ENCODE measurements around the gene RAB11B.
"Not testable (repeated sequence)": the region's sequence is repeated elsewhere in the genome, so short reads cannot be mapped to it uniquely, and the experiment has no call there.

Gene RAB11B

GRCh38 chr19:8393871-8394250 lies 3.7 kb downstream of the RAB11B start:
- DNase-seq (ENCODE audit: low read depth) = no peak

DNA sequence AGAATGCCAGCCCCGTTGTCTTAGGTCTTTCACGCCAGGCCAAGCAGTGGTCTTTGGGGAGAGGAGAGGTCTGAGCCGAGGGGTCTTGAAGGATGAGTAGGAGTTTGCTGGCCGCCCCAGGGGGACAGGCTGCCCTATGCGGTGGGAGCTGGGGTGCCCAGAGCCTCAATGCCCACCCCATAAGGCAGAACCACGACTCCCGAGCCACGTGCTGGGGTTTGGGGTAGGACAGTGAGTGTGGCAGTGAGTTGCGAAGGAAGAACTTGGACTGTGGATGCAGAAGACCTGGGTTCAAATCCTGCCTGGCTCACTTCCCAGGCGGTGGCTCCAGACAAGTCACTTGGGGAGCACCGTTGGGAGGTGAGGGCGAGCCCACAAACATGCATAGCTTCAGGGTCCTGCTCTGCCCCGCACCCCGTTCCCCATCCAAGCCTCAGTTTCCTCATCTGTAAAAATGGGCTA lies 5.5 kb downstream of the RAB11B start:
- DNase-seq (ENCODE audit: low read depth) = no peak

DNA sequence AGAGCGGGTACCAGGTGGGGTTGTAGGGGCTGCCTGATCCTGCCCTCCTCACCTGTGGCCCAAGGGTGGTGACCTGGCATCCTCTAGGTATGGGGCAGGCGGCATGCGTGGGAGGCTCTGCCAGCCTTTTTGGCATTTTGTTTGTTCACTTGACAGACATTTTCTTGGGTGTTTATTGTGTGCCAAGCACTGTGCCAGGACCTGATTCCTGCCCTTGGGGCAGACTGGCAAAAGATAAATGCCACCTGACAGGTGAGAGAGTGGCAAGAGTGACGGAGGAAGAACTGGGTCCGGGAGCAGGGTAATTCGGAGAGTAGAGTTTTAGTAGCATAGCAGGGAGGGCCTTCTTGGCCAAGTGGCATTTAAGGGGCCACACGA lies 6.0 kb downstream of the RAB11B start:
- DNase-seq (ENCODE audit: low read depth) = no peak

DNA sequence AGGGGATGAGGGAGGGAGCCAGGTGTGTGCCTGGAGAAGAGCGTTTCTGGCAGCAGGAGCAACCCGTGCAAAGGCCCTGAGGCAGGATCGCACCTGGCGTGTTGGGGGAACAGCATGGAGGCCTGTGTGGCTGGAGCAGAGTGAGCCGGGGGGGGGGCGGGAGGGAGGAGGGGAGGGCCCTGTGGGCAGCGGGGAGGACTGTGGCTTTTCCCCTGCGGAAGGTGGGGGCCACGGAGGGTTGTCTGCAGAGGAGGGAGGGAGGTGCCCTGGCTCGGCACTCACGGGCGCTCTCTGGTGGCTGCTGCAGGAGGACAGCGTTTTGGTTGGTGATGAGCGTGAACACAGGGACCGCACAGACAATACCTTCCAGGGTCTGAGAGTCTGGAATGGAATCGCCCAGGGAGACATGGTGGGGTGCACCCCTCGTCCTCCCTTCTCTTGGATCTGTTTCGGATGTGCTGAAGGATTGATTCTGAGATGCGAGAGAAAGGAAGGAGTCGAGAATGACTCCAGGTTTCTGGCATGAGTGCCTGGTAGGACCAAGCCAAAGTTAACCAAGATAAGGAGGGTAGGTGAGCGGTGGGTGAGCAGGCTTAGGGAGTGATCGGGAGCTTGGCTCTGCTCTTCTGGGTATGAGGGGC lies 6.5 kb downstream of the RAB11B start:
- DNase-seq (ENCODE audit: low read depth) = peak; percentile 65

GRCh38 chr19:8397271-8397670 lies 7.1 kb downstream of the RAB11B start:
- no peak for DNase-seq (ENCODE audit: low read depth)

GRCh38 chr19:8397746-8398310 lies 7.7 kb downstream of the RAB11B start:
- no peak for DNase-seq (ENCODE audit: low read depth)

DNA sequence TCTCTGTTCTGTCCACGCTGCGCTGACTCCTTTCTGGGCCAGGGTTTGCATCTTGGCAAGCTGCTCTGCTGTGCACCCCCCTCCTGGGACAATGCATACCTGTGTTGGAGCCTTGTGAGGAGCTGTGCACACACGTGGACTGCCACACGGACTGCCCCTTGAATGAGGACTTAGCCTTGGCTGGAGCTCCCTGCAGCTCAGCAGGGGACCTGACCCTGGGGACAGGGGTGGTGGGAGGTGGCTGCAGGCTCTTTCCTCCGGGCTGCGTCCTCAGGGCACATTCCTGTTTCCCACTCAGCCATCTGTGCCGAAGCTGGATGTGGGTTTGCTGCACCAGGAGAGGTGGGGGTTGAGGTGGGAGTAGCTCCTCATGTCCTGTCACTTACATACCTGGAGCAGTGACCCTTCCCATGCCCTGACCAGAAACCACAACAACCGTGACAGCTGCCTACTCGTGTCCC lies 8.2 kb downstream of the RAB11B start:
- DNase-seq (ENCODE audit: low read depth) = no peak

DNA sequence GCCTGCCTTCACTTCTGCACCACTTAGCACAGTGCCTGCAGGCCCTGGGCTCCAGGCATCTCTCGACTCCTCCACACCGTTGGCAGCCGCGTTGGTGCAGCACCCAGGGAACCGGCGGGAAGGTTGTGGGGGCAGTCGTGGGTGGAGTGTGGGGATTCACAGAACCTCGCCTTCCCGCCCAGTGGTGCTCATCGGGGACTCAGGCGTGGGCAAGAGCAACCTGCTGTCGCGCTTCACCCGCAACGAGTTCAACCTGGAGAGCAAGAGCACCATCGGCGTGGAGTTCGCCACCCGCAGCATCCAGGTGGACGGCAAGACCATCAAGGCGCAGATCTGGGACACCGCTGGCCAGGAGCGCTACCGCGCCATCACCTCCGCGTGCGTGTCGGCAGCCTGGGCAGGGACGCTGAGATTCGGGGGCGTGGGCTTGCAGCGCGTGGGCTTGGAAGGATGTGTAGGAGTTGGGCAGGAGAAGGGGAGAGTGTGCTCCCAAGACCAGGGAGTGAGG lies 9.6 kb downstream of the RAB11B start:
- no peak for DNase-seq (ENCODE audit: low read depth)

GRCh38 chr19:8401981-8402411 lies 11.8 kb downstream of the RAB11B start:
- DNase-seq (ENCODE audit: low read depth) = no peak

- no peak for DNase-seq (ENCODE audit: low read depth)
Measured at GRCh38 chr19:8403098-8403819, 13.1 kb downstream of the RAB11B start.

DNA sequence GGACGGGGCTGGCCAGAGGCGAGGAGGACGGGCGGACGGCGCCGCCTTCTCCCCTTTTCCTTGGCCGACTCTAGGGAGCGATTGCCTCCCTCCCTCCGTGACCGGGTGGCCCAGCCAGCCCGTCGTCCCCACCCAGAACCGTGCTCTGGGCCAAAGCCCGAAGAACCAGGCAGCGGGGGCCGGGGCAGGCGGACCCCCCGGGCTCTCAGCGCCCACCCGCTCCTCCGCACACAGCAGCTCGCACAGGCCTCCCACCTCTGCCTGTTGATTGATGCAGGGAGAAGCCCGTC lies 13.6 kb downstream of the RAB11B start:
- DNase-seq (ENCODE audit: low read depth) = no peak

GRCh38 chr19:8404391-8405151 lies 14.4 kb downstream of the RAB11B start:
- DNase-seq (ENCODE audit: low read depth) = no peak

GRCh38 chr19:8410718-8411117 lies 20.6 kb downstream of the RAB11B start:
- DNase-seq (ENCODE audit: low read depth) = not testable (repeated sequence)

GRCh38 chr19:8412783-8413628 lies 22.8 kb downstream of the RAB11B start, which contains the start of gene MARCHF2:
TSS of gene MARCHF2 (plus strand) at chr19:8413305. CDS start at chr19:8421841, 8,536 bp downstream.
- DNase-seq (ENCODE audit: low read depth) = peak; percentile 99

GRCh38 chr19:8413629-8413995 lies 23.5 kb downstream of the RAB11B start:
- no peak for DNase-seq (ENCODE audit: low read depth)

- no peak for DNase-seq (ENCODE audit: low read depth)
Measured at GRCh38 chr19:8416796-8417195, 26.6 kb downstream of the RAB11B start.

DNA sequence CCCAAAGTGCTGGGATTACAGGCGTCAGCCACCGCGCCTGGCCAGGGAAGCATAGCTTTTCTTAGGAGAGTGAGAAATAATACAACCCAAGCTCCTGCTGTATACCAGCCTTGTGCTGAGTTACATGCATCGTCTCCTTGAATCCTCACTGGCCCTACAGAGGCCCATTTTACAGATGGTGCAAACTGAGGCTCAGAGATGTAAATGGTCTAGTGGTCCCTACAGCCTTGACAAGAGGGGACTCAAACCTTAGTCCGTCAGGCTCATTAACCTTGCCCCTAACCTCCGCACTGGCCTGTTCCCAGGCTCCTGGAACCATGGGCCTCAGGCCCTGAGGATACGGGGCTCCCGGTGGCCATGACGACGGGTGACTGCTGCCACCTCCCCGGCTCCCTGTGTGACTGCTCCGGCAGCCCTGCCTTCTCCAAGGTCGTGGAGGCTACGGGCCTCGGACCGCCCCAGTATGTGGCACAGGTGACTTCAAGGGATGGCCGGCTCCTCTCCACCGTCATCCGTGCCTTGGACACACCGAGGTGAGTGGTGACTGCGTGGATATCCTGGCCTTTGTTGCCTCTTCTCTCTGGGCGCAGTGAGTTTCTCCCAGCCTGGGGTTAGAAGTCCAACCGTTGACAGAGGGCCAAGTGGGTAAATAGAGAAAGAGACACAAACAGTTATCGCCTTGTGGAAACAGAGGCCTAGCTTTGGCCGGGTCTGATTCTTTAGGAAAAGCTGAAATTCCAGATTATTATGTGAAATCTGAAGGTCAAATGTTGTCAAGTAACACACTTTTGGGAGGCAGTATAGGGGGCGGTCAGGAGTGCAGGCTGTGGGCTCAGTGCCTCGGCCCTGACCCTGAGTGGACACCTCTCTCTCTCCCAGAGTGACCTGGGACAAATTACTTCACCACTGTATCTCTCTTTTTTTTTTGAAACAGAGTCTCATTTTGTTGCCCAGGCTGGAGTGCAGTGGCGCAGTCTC lies 31.6 kb downstream of the RAB11B start:
- no peak for DNase-seq (ENCODE audit: low read depth)

GRCh38 chr19:8423817-8424223 lies 33.7 kb downstream of the RAB11B start:
- no peak for DNase-seq (ENCODE audit: low read depth)

DNA sequence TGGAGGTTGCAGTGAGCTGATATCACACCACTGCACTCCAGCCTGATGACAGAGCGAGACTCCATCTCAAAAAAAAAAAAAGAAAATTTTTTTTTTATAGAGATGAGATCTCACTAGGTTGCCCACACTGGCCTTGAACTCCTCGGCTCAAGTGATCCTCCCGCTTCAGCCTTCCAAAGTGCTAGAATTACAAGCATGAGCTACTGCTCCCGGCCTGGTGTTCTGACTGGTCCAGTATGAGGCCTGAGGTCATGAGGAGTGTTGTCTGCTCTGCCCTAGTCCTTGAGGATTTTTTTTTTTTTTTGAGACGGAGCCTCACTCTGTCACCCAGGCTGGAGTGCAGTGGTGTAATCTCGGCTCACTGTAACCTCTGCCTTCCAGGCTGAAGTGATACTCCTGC lies 35.2 kb downstream of the RAB11B start:
- DNase-seq (ENCODE audit: low read depth) = not testable (repeated sequence)

DNA sequence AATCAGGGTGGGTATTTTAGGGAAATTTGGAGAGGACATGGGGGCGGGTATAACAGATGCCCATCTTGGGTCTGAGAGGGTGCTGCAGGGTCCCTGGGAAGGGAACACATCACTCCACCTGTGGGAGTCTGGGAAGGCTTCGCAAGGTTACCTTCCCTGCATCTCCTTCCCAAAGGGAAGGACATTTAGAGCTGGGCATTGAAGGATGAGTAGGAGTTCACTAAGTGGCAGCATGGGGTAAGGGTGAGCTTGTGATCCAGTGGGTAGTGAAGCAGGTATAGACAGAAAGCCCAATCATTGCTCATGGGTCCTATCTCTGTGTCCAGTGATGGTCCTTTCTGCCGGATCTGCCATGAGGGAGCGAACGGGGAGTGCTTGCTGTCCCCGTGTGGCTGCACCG lies 36.1 kb downstream of the RAB11B start:
- DNase-seq (ENCODE audit: low read depth) = no peak
